ENCODE data around the gene CRHBP. TPM values are rescaled to one million over a fixed set of nuclear protein-coding genes. Genes with fewer than 3 reads are reported as not detected.

The CRHBP gene
- total RNA-seq, 3 donors from 2014 or later, result 0.57 to 0.84 TPM; not detected in 1

Other genes starting within 250 kb of the CRHBP start
- gene F2R, start 236.9 kb upstream of the CRHBP start, total RNA-seq, result 1 to 10 TPM; 3.1 to 6.5 (median 4.6) TPM
- 100 to 1,000 TPM in 2 of 3 donors, 10 to 100 TPM in 1; 58.1 to 177 (median 128) TPM for gene F2RL1, start 134.0 kb upstream of the CRHBP start, total RNA-seq
- gene S100Z, start 103.0 kb upstream of the CRHBP start, total RNA-seq, result under 1 TPM in 1 of 3 donors, not detected in 2; 0.78 TPM
- gene AGGF1, start 77.4 kb downstream of the CRHBP start, total RNA-seq, result 10 to 100 TPM; 19.6 to 20.3 (median 20.2) TPM
- gene ZBED3, start 134.2 kb downstream of the CRHBP start, total RNA-seq, result 1 to 10 TPM; 6.3 to 9.0 (median 7.9) TPM